GM23338 (cell line): ENCODE measurements around the gene DCST2. TPM values are rescaled to one million over a fixed set of nuclear protein-coding genes. Genes with fewer than 3 reads are reported as not detected.

Experiments used
- ATAC-seq: fragments of 200-7000 bp; cut with Tn5 transposase; 3 replicates; pipeline ENCODE4 v1.9.1; 2020
- DNase-seq: peaks from one replicate; pipeline ENCODE4 v3.0.0-alpha.2; 2015; ENCODE audit warnings: low spot score
- H2AFZ ChIP-seq: fragments of 200-600 bp; sonication (generic); 2 replicates; pipeline ENCODE4 v1.8.0; 2016; ENCODE audit warnings: antibody characterized with exemption, mild to moderate bottlenecking, moderate library complexity
- H3F3A ChIP-seq: fragments of 200-600 bp; sonication (generic); replicated peaks from 2 replicates; pipeline ENCODE4 v1.8.0; 2017; ENCODE audit warnings: antibody characterized with exemption, mixed run types, low read depth
- H3K27ac ChIP-seq: fragments of 200-600 bp; sonication (generic); 2 replicates; pipeline ENCODE4 v1.6.1; 2016; ENCODE audit warnings: low read depth
- H3K27me3 ChIP-seq: fragments of 200-600 bp; sonication (generic); 2 replicates; pipeline ENCODE4 v1.8.0; 2016; ENCODE audit warnings: mild to moderate bottlenecking, mixed run types, moderate library complexity; ENCODE audit not compliant: insufficient read depth
- H3K36me3 ChIP-seq: fragments of 200-600 bp; sonication (generic); 2 replicates; pipeline ENCODE4 v1.8.0; 2016; ENCODE audit warnings: mild to moderate bottlenecking; ENCODE audit not compliant: insufficient read depth
- H3K4me1 ChIP-seq: fragments of 200-600 bp; sonication (generic); 2 replicates; pipeline ENCODE4 v1.8.0; 2016; ENCODE audit warnings: mild to moderate bottlenecking, moderate library complexity; ENCODE audit not compliant: insufficient read depth
- H3K4me2 ChIP-seq: fragments of 200-600 bp; sonication (generic); 2 replicates; pipeline ENCODE4 v1.7.1; 2017; ENCODE audit warnings: mixed run types
- H3K4me3 ChIP-seq: fragments of 200-600 bp; sonication (generic); 2 replicates; pipeline ENCODE4 v1.6.1; 2016; ENCODE audit warnings: mixed run types
- H3K79me2 ChIP-seq: fragments of 200-600 bp; sonication (generic); replicated peaks from 2 replicates; pipeline ENCODE4 v1.8.0; 2017; ENCODE audit warnings: mild to moderate bottlenecking; ENCODE audit not compliant: insufficient read depth
- H3K9me2 ChIP-seq: fragments of 200-600 bp; sonication (generic); 2 replicates; pipeline ENCODE4 v1.8.0; 2017; ENCODE audit not compliant: insufficient read depth
- H4K20me1 ChIP-seq: fragments of 200-600 bp; sonication (generic); replicated peaks from 2 replicates; pipeline ENCODE4 v1.8.0; 2017; ENCODE audit warnings: mild to moderate bottlenecking; ENCODE audit not compliant: insufficient read depth
- H3K27ac Mint-ChIP-seq: 2 replicates; pipeline ENCODE4 v1.8.0; 2020; ENCODE audit warnings: inconsistent platforms, mild to moderate bottlenecking, moderate library complexity, mixed read lengths
- H3K27me3 Mint-ChIP-seq: 3 replicates; pipeline ENCODE4 v1.8.0; 2022; ENCODE audit warnings: low read depth, mild to moderate bottlenecking, moderate library complexity, mixed read lengths, inconsistent platforms; ENCODE audit not compliant: insufficient read depth, poor library complexity
- H3K36me3 Mint-ChIP-seq: 3 replicates; pipeline ENCODE4 v1.8.0; 2021; ENCODE audit warnings: low read depth, mild to moderate bottlenecking, inconsistent platforms, moderate library complexity, mixed read lengths
- H3K4me1 Mint-ChIP-seq: 3 replicates; pipeline ENCODE4 v1.8.0; 2020; ENCODE audit warnings: mild to moderate bottlenecking, inconsistent platforms, mixed read lengths
- H3K4me3 Mint-ChIP-seq: 3 replicates; pipeline ENCODE4 v1.8.0; 2021; ENCODE audit warnings: moderate library complexity, mild to moderate bottlenecking, inconsistent platforms, mixed read lengths
- H3K9me3 Mint-ChIP-seq: 3 replicates; pipeline ENCODE4 v1.8.0; 2020; ENCODE audit warnings: moderate library complexity, mild to moderate bottlenecking, inconsistent platforms, mixed read lengths
- CREB1 ChIP-seq: fragments of 250-450 bp; sonication (Bioruptor Pico); IDR thresholded peaks from 2 replicates; pipeline ENCODE4 v1.5.0; 2020; ENCODE audit warnings: low read depth, mild to moderate bottlenecking, moderate library complexity
- EZH2 ChIP-seq: fragments of 200-600 bp; sonication (generic); IDR thresholded peaks from one replicate; pipeline ENCODE4 v1.8.0; 2017; ENCODE audit warnings: antibody characterized with exemption, mild to moderate bottlenecking, low read depth; ENCODE audit not compliant: unreplicated experiment
- EZH2phosphoT487 ChIP-seq: fragments of 200-600 bp; sonication (generic); IDR thresholded peaks from one replicate; pipeline ENCODE4 v1.8.1; 2018; ENCODE audit warnings: antibody characterized with exemption; ENCODE audit not compliant: unreplicated experiment
- JUNB ChIP-seq: IDR thresholded peaks from one replicate; pipeline ENCODE4 v1.6.1; 2016; ENCODE audit warnings: antibody characterized with exemption; ENCODE audit not compliant: unreplicated experiment
- NANOG ChIP-seq: IDR thresholded peaks from 2 replicates; pipeline ENCODE4 v1.6.1; 2016; ENCODE audit warnings: antibody characterized with exemption, borderline replicate concordance
- POLR2AphosphoS5 ChIP-seq: IDR thresholded peaks from 2 replicates; pipeline ENCODE4 v1.6.1; 2016; ENCODE audit warnings: antibody characterized with exemption, low read depth
- ZNF114 ChIP-seq: fragments of 250-450 bp; sonication (Bioruptor Pico); IDR thresholded peaks from 2 replicates; pipeline ENCODE4 v1.5.0; 2020; ENCODE audit warnings: mild to moderate bottlenecking, moderate library complexity
- ZNF331 ChIP-seq: fragments of 250-450 bp; sonication (Bioruptor Pico); IDR thresholded peaks from 2 replicates; pipeline ENCODE4 v1.5.0; 2020; ENCODE audit warnings: low read depth, mild to moderate bottlenecking, moderate library complexity
- polyA plus RNA-seq: library from polyadenylated mRNA; unstranded; fragments of >200 nt; fragmentation: Nextera tagmentation; extraction: Ambion mirVana; gene quantifications from 2 replicates; pipeline ENCODE4 v1.2.1, GENCODE V29; 2016
- total RNA-seq: library from RNA; depleted of rRNA; stranded (reverse); fragments of >200 nt; shearing (Covaris generic); gene quantifications from 2 replicates; pipeline ENCODE4 v1.2.3, GENCODE V29; 2014
- TF ChIP-seq, protein P1 (sequence below): IDR thresholded peaks from one replicate; pipeline ENCODE4 v1.6.1; 2018; ENCODE audit warnings: antibody characterized with exemption; ENCODE audit not compliant: unreplicated experiment
- TF ChIP-seq, protein P2 (sequence below): IDR thresholded peaks from 2 replicates; pipeline ENCODE4 v1.6.1; 2016; ENCODE audit warnings: antibody characterized with exemption

The DCST2 gene
- total and polyA plus RNA-seq, 2 experiments from 2014 or later = 0.78 TPM; not detected in 1

DNA sequence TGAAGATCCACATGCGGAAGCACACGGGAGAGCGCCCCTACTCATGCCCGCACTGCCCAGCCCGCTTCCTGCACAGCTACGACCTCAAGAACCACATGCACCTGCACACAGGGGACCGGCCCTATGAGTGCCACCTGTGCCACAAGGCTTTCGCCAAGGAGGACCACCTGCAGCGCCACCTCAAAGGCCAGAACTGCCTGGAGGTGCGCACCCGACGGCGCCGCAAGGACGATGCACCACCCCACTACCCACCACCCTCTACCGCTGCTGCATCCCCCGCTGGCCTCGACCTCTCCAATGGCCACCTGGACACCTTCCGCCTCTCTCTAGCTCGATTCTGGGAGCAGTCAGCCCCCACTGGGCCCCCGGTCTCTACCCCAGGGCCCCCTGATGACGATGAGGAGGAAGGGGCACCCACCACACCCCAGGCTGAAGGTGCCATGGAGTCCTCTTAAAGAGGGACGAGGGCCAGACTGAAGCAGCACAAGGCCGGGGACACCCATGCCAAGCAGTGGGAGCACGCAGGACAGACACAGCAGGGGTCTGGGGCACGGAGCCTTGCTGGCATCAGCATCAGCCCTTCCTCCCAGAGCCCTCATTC, 17.2 kb downstream of the DCST2 start (continued):
- TF ChIP-seq, protein P1, sequence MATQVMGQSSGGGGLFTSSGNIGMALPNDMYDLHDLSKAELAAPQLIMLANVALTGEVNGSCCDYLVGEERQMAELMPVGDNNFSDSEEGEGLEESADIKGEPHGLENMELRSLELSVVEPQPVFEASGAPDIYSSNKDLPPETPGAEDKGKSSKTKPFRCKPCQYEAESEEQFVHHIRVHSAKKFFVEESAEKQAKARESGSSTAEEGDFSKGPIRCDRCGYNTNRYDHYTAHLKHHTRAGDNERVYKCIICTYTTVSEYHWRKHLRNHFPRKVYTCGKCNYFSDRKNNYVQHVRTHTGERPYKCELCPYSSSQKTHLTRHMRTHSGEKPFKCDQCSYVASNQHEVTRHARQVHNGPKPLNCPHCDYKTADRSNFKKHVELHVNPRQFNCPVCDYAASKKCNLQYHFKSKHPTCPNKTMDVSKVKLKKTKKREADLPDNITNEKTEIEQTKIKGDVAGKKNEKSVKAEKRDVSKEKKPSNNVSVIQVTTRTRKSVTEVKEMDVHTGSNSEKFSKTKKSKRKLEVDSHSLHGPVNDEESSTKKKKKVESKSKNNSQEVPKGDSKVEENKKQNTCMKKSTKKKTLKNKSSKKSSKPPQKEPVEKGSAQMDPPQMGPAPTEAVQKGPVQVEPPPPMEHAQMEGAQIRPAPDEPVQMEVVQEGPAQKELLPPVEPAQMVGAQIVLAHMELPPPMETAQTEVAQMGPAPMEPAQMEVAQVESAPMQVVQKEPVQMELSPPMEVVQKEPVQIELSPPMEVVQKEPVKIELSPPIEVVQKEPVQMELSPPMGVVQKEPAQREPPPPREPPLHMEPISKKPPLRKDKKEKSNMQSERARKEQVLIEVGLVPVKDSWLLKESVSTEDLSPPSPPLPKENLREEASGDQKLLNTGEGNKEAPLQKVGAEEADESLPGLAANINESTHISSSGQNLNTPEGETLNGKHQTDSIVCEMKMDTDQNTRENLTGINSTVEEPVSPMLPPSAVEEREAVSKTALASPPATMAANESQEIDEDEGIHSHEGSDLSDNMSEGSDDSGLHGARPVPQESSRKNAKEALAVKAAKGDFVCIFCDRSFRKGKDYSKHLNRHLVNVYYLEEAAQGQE = no peak
- TF ChIP-seq JUNB (no peak), NANOG (no peak), EZH2phosphoT487 (no peak), ZNF114 (CRISPR knock-in tag) (no peak), ZNF331 (CRISPR knock-in tag) (no peak), POLR2AphosphoS5 (no peak)
- TF ChIP-seq, protein P2, sequence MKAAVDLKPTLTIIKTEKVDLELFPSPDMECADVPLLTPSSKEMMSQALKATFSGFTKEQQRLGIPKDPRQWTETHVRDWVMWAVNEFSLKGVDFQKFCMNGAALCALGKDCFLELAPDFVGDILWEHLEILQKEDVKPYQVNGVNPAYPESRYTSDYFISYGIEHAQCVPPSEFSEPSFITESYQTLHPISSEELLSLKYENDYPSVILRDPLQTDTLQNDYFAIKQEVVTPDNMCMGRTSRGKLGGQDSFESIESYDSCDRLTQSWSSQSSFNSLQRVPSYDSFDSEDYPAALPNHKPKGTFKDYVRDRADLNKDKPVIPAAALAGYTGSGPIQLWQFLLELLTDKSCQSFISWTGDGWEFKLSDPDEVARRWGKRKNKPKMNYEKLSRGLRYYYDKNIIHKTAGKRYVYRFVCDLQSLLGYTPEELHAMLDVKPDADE = no peak

DNA sequence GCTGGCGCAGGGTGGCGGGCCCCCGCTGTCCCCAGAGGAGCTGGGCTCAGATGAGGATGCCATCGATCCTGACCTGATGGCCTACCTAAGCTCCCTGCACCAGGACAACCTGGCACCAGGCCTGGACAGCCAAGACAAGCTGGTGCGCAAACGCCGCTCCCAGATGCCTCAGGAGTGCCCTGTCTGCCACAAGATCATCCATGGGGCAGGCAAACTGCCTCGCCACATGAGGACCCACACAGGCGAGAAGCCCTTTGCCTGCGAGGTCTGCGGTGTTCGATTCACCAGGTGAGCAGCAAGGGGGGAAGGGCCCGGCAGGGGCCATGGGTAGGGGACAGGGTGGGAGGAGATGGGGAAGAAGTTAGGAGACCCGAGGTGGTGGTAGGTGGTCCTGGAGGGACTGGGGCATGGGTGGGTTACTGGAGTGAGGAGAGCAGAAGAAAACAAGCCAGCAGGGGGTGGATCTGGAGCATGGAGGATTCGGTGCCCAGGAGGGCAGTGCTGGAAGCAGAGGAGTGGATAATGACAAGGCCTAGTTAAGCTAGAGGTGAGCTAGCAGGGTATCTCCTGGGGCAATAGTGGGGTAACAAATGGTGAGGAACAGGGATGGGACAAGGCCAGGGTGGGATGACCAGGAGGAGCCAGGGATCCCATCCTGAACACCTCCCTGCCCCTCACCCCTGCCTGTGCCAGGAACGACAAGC, 17.9 kb downstream of the DCST2 start:
- 0 out of 2 replicates have a peak, but pooled peaks cover 3% of the 10 kb centered on the region for H3F3A ChIP-seq
- H3K36me3 ChIP-seq = no peaks in the 10 kb centered on the region
- Mint-ChIP-seq H3K27ac (peak overlapping the region; percentile 82), H3K4me3 (no peak overlapping the region), H3K9me3 (no peaks in the 10 kb centered on the region), H3K4me1 (peaks cover 56% of the 10 kb centered on the region), H3K36me3 (peaks cover 34% of the 10 kb centered on the region), H3K27me3 (peaks cover 22% of the 10 kb centered on the region)
- peaks cover 33% of the 10 kb centered on the region for H3K4me1 ChIP-seq
- peaks cover 5% of the 10 kb centered on the region for H3K79me2 ChIP-seq
- peaks cover 6% of the 10 kb centered on the region; the same call in 1 of the 2 replicates for H4K20me1 ChIP-seq
- H3K27me3 ChIP-seq = no peaks in the 10 kb centered on the region
- H3K4me2 ChIP-seq = no peak overlapping the region
- no peak overlapping the region for H3K27ac ChIP-seq
- no peaks in the 10 kb centered on the region for H3K9me2 ChIP-seq
- H3K4me3 ChIP-seq = no peak overlapping the region
- DNase-seq (no peak), ATAC-seq (no peak)
- no peak overlapping the region for H2AFZ ChIP-seq
- TF ChIP-seq CREB1 (CRISPR knock-in tag) (no peak), EZH2 (no peak), EZH2phosphoT487 (no peak)
- TF ChIP-seq, protein P1 = no peak
